ENCODE results near the gene RNF112. TPM values are rescaled to one million over a fixed set of nuclear protein-coding genes. Genes with fewer than 3 reads are reported as not detected.

RNF112 gene
- total and polyA plus RNA-seq, 2 of the 13 experiments (the other 11 are each of a cell fraction or from before 2014, with no cell fraction given) = 0.05 TPM; not detected in 1

DNA sequence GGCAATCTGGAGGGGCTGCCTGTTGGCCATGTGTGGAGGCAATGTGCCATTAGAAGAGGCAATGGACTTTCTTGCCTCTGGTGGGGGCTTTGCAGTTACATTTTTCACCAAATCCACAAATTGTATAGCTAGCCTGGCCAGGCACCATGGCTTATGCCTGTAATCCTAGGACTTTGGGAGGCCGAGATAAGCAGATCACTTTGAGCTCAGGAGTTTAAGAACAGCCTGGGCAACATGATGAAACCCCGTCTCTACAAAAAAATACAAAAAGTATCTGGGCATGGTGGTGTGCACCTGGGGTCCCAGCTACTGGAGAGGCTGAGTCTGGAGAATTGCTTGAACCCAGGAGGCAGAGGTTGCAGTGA lies 2.7 kb upstream of the RNF112 start (continued):
- TF ChIP-seq, protein P1, sequence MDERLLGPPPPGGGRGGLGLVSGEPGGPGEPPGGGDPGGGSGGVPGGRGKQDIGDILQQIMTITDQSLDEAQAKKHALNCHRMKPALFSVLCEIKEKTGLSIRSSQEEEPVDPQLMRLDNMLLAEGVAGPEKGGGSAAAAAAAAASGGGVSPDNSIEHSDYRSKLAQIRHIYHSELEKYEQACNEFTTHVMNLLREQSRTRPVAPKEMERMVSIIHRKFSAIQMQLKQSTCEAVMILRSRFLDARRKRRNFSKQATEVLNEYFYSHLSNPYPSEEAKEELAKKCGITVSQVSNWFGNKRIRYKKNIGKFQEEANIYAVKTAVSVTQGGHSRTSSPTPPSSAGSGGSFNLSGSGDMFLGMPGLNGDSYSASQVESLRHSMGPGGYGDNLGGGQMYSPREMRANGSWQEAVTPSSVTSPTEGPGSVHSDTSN (CRISPR knock-in tag; IDR thresholded peaks at IDR 0.05) = no peak
- TF ChIP-seq MED13 (CRISPR knock-in tag; IDR thresholded peaks at IDR 0.05) = no peak
- TF ChIP-seq, protein P2, sequence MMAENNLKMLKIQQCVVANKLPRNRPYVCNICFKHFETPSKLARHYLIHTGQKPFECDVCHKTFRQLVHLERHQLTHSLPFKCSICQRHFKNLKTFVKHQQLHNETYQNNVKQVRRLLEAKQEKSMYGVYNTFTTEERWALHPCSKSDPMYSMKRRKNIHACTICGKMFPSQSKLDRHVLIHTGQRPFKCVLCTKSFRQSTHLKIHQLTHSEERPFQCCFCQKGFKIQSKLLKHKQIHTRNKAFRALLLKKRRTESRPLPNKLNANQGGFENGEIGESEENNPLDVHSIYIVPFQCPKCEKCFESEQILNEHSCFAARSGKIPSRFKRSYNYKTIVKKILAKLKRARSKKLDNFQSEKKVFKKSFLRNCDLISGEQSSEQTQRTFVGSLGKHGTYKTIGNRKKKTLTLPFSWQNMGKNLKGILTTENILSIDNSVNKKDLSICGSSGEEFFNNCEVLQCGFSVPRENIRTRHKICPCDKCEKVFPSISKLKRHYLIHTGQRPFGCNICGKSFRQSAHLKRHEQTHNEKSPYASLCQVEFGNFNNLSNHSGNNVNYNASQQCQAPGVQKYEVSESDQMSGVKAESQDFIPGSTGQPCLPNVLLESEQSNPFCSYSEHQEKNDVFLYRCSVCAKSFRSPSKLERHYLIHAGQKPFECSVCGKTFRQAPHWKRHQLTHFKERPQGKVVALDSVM (CRISPR knock-in tag; IDR thresholded peaks at IDR 0.05) = no peak

DNA sequence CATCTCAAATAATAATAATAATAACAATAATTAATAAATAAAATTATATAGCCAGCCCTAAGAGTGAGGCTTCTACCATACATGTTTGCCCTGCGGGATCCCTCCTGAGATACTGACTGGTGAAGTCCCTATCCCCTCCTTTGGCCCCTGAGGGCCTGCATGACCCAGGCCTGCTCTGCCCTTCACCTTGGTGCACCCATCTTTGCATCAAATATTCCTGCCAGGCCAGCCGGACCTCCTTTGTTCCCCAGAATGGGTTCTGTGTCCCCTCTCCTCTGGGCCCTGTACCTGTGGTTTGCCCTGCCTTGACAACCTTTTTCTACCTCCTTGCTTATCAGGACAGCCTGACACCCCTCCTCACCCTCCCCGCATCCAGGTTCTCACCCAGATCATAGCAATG lies 2.0 kb upstream of the RNF112 start:
- no peak for ATAC-seq
- Histone ChIP-seq H3K27ac (ENCODE audit: extremely low read length, insufficient read depth, low read length) (no peak overlapping the region), H3K9ac (ENCODE audit: insufficient read depth, low read depth, low read length) (no peak overlapping the region), H3K36me3 (replicated peaks in 1 of 2; ENCODE audit: control insufficient read depth in 1 of 2, insufficient read depth in 2 of 2, low read length in 2 of 2) (no peaks in the 10 kb centered on the region), H2AFZ (ENCODE audit: low read length) (no peak overlapping the region), H3K9me3 (ENCODE audit: low read length) (no peaks in the 10 kb centered on the region), H4K20me1 (ENCODE audit: insufficient read depth, low read length) (no peaks in the 10 kb centered on the region), H3K27me3 (ENCODE audit: control insufficient read depth in 1 of 2, insufficient read depth in 2 of 2, low read length in 2 of 2) (peaks cover 12 to 29% of the 10 kb centered on the region in 2 experiments), H3K4me3 (replicated peaks in 1 of 3; ENCODE audit: insufficient read depth in 1 of 3, low read depth in 2 of 3, low read length in 3 of 3) (no peak overlapping the region), H3K4me1 (ENCODE audit: insufficient read depth, low read length) (no peaks in the 10 kb centered on the region), H3K79me2 (ENCODE audit: insufficient read depth, low read length) (no peaks in the 10 kb centered on the region), H3K4me2 (ENCODE audit: low read depth, low read length) (no peak overlapping the region)
- DNase-seq (ENCODE audit: low spot score) = no peak
- intact Hi-C loops (cut with micrococcal nuclease; ENCODE audit: unreplicated experiment) (no loop called here), in situ Hi-C loops (cut with HindIII; ENCODE audit: extremely low pct_ligation_motif_present, low pct_unique_long_range_greater_than_20kb) (no loop called here)
- FAIRE-seq = no peak
- 21% methylated on average over 3 of the region's 3 CpGs for WGBS (ENCODE audit: low lambda C conversion rate)
- POLR2A ChIA-PET = no interaction called here
- CTCF ChIA-PET (ENCODE audit: low intra/inter-chr PET ratio, low total read pairs) = no interaction called here
- BruUV-seq (replicated peaks) = no TSS peak
- TF ChIP-seq NRL (CRISPR knock-in tag; IDR thresholded peaks at IDR 0.05; ENCODE audit: borderline replicate concordance) (no peak), SRF (IDR thresholded peaks at IDR 0.05; ENCODE audit: low read depth, low read length) (no peak), RXRB (CRISPR knock-in tag; IDR thresholded peaks at IDR 0.05; ENCODE audit: borderline replicate concordance) (no peak), ZNF484 (CRISPR knock-in tag; IDR thresholded peaks at IDR 0.05; ENCODE audit: borderline replicate concordance, low read depth) (no peak), KDM4B (CRISPR knock-in tag; IDR thresholded peaks at IDR 0.05) (no peak), ZNF180 (CRISPR knock-in tag; IDR thresholded peaks at IDR 0.05; ENCODE audit: borderline replicate concordance, low read depth) (no peak), GABPA (IDR thresholded peaks at IDR 0.05; ENCODE audit: low read depth, low read length) (no peak), GABPA (CRISPR knock-in tag; IDR thresholded peaks at IDR 0.05; ENCODE audit: low read depth) (no peak), SSRP1 (CRISPR knock-in tag; IDR thresholded peaks at IDR 0.05) (no peak)
- TF ChIP-seq, protein P3, sequence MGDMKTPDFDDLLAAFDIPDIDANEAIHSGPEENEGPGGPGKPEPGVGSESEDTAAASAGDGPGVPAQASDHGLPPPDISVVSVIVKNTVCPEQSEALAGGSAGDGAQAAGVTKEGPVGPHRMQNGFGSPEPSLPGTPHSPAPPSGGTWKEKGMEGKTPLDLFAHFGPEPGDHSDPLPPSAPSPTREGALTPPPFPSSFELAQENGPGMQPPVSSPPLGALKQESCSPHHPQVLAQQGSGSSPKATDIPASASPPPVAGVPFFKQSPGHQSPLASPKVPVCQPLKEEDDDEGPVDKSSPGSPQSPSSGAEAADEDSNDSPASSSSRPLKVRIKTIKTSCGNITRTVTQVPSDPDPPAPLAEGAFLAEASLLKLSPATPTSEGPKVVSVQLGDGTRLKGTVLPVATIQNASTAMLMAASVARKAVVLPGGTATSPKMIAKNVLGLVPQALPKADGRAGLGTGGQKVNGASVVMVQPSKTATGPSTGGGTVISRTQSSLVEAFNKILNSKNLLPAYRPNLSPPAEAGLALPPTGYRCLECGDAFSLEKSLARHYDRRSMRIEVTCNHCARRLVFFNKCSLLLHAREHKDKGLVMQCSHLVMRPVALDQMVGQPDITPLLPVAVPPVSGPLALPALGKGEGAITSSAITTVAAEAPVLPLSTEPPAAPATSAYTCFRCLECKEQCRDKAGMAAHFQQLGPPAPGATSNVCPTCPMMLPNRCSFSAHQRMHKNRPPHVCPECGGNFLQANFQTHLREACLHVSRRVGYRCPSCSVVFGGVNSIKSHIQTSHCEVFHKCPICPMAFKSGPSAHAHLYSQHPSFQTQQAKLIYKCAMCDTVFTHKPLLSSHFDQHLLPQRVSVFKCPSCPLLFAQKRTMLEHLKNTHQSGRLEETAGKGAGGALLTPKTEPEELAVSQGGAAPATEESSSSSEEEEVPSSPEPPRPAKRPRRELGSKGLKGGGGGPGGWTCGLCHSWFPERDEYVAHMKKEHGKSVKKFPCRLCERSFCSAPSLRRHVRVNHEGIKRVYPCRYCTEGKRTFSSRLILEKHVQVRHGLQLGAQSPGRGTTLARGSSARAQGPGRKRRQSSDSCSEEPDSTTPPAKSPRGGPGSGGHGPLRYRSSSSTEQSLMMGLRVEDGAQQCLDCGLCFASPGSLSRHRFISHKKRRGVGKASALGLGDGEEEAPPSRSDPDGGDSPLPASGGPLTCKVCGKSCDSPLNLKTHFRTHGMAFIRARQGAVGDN (CRISPR knock-in tag; IDR thresholded peaks at IDR 0.05) = no peak
- TF ChIP-seq, protein P4, sequence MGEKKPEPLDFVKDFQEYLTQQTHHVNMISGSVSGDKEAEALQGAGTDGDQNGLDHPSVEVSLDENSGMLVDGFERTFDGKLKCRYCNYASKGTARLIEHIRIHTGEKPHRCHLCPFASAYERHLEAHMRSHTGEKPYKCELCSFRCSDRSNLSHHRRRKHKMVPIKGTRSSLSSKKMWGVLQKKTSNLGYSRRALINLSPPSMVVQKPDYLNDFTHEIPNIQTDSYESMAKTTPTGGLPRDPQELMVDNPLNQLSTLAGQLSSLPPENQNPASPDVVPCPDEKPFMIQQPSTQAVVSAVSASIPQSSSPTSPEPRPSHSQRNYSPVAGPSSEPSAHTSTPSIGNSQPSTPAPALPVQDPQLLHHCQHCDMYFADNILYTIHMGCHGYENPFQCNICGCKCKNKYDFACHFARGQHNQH (CRISPR knock-in tag; IDR thresholded peaks at IDR 0.05) = no peak

All from HepG2 (cell line).